Right ventricle myocardium inferior (tissue), 1 donor: ENCODE data around the gene DISC1. TPM values are rescaled to one million over a fixed set of nuclear protein-coding genes. Genes with fewer than 3 reads are reported as not detected.
A peak's percentile ranks its signal among the peaks of the same experiment; 100 is the strongest.

Experiments
- ATAC-seq: fragments of 200-7000 bp; cut with Tn5 transposase; one replicate; pipeline ENCODE4 v1.9.1; 2020; ENCODE audit warnings: mild to moderate bottlenecking, moderate library complexity
- DNase-seq: peaks from one replicate; pipeline ENCODE4 v3.0.0; 2021; ENCODE audit errors: missing footprints
- intact Hi-C: fragments of 100-400 bp; cut with DNase I; formaldehyde crosslinking; loops from one replicate; pipeline ENCODE4 v1.11.0; 2022
- total RNA-seq: library from RNA; stranded (reverse); fragmentation: NEBNext Ultra II Directional; extraction: Animal tissue kit (Norgen Biotek cat#: 25700); gene quantifications from one replicate; pipeline ENCODE4 v1.2.1, GENCODE V29; 2021
- donor health status: DM: no; HTN: yes; CAD: no; lungs with severe emphysema.

DISC1 gene
- total RNA-seq, 1 donor from 2014 or later: 3.9 TPM

DNA sequence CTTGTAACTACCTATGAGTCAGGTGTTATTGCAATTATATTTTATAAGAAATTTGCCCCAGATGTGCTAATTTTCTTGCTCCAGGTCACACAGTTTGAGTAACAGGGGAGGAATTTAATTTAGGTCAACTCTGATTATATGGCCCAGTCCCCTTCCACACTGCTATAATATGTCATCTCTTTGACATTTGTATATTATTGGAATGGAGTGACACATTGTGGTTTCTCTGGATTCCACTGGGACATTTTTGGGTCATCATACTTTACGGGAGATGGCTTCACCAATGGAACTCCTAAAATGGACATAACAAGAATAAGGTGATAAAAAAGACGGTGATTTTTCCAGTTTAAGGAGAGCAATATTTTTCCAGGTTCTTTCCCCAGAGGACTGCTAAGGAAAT, 191.2 kb downstream of the DISC1 start:
- ATAC-seq: no peak
- intact Hi-C loops: no loop called here
- no peak for DNase-seq

DNA sequence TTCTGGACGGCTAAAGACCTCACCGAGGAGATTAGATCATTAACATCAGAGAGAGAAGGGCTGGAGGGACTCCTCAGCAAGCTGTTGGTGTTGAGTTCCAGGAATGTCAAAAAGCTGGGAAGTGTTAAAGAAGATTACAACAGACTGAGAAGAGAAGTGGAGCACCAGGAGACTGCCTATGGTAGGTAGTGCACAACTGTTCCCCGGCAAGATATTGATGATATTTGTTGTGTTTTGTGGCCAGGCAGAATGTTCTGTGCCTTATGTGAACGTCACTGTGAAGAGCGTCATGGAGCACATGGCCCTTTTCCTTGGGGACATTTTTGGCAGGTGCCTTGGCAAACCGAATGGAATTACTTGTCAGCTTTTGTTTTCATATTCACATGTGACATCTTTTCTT, 191.7 kb downstream of the DISC1 start:
- ATAC-seq: peak; percentile 94
- intact Hi-C loops: no loop called here
- no peak for DNase-seq

DNA sequence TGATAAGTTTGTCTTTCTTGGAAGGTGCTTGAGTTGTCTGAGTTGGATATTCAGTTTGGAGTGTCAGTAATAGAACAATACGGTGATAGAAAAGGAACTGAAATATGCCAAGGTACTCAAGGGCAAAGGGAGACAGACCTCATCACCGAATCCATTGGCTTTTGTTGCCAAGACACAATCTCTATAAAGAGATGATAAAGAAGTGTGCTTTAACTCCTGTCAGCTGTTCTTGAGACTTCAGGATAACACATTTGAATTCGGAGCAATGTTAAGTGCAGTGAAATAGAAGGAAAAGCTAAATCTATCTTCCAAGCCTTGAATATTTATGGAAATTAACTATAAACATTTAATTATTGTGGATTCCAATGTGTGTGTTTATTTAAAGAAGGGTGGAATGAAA, 194.7 kb downstream of the DISC1 start:
- ATAC-seq (no peak), DNase-seq (no peak)
- intact Hi-C loops: no loop called here

DNA sequence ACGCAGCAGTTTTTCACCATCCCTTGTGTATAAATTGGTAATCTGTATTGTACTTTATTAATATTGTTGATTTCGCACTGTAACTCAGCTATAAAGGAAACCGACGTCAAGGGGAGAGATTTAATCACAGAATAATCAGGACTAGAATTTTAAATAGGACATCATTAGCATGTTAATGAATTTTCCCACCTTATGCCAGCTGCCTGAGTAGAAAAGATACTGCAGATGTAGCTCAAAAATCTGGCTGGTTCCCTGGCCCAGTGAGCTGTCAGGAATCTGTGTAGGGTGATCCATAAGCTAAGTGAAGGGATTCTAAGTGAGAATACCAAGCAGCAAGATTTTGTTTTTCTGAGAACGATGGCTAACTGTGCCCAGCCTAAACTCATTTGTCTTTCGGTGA, 195.5 kb downstream of the DISC1 start:
- DNase-seq (no peak), ATAC-seq (no peak)
- intact Hi-C loops: no loop called here

DNA sequence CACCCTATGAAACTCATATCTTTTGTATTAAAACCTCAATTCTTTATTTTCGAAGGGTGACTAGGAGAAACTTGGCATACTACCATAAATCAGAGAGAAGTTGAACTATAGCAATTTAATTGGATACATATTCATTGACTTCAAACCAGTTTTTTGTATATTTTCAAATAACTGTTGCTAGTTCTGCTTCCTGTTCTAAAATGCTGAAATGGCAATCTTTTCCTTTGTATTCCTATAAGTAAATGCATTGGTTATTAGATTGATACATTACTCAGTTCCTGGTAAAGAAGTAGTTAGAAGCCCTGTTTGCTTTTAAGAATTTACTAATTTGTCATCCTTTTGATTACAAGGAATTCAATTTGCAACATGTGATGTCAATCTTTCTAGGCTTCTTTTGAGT, 200.0 kb downstream of the DISC1 start:
- DNase-seq (no peak), ATAC-seq (no peak)
- intact Hi-C loops: no loop called here

DNA sequence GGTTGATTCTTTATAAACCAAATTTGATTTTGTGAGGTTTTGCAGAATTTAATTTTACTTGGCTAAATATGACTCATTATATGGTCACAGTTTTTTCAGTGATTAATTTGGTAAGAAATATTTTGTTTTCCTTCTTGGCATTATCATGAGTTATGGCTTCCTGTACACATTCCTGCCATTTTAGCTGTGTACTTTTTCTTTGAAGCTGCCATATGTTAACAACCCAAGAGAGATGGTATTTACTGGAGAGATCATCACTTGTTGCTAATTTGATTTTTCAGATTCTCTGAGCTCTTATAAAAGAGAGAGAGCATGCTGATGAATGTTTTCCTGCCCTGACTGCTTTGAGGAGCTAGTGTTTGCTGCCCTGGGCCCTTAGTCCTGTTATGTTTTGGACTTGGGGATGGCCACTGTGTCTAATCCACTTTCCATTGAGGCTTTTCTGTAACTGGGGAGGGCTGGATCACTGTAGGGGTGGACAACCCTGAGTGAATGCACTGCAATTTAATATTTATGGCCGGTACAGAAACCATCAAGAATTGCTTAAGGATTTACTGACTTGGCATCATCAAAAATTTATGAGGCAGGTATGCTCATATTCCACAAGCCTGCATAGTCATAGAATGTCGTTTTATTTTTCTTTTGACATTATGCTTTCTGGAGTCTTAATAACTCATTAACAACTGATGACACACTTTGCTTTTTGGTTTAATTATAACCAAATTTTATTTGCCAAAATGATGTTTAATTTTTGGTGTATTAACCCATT, 200.9 kb downstream of the DISC1 start:
- ATAC-seq (no peak), DNase-seq (no peak)
- intact Hi-C loops: no loop called here

DNA sequence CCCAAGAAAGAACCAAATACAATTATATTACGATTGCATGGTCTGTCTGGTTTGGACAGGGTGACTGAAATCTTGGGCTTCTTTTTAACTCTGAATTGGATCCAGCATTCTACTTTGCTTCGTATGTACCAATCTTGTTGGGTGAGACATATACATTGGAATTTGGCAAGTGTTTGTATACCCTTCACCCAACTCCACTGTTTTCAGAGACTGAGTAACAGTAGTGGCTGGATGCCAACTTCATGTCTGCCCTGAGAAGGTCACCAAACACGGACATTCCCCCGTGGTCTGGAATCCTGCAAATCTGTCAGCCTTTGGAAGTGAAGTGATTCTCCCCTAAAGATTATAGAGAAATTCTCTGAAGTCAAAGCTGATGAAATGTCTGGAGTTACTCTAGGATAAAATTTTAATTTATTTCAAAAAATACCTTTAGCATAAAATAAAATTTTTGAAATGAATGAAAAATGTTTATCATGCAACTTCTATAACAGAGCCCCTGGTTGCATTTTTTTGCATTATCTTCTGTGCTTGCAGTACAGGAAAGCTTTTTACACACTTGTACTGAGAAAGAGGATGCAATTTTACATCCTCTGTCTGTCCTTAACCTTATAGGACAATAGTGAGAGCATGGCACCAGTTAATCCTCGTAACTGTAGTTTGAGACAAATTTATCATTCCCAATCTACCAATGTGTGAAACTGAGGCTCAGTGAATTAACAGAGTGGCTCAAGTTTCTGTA, 201.8 kb downstream of the DISC1 start:
- DNase-seq: no peak
- intact Hi-C loops: no loop called here
- ATAC-seq: no peak

DNA sequence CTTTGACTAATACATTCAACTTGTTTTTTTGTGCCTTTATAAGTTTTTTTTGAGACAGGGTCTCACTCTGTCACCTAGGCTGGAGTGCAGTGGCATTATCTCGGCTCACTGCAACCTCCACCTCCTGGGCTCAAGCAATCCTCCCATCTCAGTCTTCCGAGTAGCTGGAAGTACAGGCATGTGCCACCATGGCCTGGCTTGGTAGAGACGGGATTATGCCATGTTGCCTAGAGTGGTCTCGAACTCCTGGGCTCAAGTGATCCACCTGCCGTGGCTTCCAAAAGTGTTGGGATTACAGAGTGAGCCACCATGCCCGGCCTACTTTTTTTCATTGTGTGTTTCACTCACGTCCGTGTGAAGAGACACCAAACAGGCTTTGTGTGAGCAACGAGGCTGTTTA, 202.7 kb downstream of the DISC1 start:
- ATAC-seq: no peak
- intact Hi-C loops: no loop called here
- no peak for DNase-seq

DNA sequence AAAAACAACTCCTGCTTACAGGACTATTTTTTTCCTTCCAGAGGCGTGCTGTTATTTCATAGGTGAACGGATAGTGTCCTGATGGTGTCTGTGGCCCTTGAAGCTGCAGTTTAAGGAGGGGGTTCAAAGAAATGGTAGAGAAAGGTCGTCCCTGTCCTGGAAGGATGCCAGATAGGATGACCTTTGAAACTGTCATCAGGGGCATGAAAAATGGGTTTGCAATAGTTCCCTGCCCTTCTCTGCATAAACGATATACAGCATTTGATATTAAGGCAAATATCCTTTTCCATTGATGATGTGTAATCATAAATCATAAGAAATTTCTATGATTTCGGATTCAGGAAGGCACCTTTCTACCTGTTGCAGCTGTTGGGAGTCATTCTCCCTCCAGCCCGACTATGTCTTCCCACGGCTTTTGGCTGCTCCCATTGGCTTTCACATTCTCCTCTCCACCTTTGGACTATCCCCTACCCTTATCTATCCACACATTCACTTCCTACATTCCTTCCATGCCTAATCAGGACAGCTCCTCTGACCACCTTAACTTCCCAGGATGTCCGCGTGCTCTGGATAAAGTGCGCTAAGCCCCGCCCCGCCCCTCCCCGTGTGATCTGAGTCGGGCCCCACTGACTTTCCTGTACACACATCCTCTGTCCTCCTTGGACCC, 209.8 kb downstream of the DISC1 start:
- intact Hi-C loops: no loop called here
- ATAC-seq (no peak), DNase-seq (no peak)

DNA sequence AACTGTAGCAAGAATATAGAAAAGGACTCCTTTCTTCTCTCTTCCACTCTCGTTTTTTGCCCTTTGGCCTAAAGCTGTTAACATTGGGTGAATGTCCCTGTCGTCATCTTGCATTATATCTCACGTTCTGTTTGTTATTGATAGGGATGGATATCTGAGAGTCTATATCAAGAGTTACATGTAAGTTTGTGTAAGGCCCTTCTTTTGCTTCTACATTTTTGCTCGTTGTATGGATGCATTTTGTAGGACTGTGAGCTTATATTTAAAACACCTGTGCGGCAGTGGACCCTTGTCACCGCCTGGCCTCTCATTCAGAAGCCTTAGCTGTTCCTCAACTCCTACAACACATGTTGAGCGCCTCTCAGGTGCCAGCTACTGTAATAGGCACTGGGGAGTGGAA, 211.9 kb downstream of the DISC1 start:
- DNase-seq (no peak), ATAC-seq (no peak)
- intact Hi-C loops: no loop called here

DNA sequence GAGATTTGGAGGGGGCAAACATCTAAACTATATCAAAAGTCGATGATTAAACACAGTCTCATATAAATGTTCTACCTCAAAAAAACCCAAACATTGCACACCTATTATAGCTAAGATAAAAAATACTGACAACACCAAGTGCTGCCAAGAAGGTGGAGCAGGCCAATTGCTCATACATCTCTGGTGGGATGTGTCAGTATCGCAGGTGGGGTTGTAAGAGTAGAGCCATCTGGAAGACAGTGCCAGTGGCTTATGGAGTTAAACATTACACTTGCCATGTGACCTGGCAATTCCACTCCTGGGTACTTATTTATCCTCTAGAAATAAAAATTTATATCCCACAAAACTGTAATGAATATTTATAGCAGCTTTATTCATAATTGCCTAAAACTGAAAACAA, 213.4 kb downstream of the DISC1 start:
- intact Hi-C loops: no loop called here
- no peak for ATAC-seq
- no peak for DNase-seq

DNA sequence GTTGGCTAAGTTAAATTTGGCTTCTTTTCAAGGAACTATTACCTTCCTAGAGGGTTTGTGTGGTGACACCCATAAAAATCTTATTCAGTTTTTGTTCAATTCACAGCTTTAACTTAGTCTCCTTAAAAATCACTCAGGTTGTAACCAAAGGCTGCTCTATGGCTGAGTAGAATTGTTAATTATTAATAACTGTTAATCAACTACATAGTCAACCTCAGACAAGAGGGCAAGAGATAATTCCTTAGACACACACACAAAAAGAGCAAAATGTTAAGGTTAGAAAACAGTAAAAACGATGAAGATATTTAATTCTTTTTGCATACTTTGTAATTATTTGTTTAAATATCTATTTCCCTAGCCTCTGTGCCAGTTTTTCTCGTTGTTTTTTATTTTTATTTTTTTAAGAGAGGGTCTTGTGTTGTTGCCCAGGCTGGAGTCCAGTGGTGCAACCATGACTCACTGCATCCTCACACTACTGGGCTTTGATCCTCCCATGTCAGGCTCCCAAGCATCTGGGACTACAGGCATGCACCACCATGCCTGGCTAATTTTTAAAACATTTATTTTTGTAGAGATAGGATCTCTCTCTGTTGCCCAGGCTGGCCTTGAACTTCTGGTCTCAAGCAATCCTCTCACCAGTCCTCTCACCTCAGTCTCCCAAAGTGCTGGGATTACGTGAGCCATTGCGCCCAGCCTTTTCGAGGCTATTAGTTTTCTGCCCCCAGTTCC, 215.2 kb downstream of the DISC1 start:
- ATAC-seq (no peak), DNase-seq (no peak)
- intact Hi-C loops: no loop called here

DNA sequence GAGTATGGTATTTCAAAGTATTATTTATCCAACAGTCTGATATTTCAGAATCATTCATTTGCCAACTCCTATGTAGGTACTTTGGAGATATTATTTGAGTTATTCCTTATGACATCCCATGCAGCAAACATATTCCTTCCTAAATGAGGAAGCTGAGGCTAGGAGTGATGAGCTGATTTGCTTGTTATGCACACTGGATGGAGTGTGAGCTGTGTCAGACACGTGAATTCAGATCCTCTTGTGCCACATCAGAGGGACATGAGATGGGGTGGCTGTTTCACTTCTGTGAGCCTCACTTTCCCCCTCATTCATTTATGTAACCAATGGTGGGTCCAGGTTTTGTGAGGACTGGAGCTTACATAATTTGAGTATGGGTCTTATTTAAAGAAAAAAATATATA, 215.9 kb downstream of the DISC1 start:
- ATAC-seq (no peak), DNase-seq (no peak)
- intact Hi-C loops: no loop called here

DNA sequence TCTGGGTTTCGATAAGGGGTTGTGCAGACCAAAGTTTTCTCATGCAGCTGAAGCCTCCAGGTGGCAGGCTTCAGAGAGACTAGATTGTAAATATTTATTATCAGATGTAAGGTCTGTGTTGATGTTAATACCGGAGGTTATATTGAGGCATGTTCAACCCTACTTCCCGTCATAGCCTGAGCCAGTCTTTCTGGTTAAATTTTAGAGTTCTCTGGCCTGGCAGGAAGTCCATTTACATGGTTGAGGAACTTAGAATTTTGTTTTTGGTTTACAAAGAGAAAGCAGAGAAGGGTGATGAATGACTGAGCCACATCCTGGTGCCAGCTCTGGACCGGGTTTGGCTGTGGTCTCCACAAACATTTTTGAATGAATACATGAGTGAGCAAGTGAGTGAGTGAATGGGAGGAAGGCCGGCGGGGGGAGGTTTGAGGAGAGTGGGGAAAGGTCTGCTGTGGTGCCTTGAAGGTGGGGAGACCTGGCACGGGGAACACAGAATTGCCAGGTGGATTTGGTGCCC, 218.5 kb downstream of the DISC1 start:
- intact Hi-C loops: loop anchor here (5.0 kb wide), 1 partner anchor 82 kb away; no protein-coding TSS in a partner anchor
- no peak for ATAC-seq
- DNase-seq: no peak

DNA sequence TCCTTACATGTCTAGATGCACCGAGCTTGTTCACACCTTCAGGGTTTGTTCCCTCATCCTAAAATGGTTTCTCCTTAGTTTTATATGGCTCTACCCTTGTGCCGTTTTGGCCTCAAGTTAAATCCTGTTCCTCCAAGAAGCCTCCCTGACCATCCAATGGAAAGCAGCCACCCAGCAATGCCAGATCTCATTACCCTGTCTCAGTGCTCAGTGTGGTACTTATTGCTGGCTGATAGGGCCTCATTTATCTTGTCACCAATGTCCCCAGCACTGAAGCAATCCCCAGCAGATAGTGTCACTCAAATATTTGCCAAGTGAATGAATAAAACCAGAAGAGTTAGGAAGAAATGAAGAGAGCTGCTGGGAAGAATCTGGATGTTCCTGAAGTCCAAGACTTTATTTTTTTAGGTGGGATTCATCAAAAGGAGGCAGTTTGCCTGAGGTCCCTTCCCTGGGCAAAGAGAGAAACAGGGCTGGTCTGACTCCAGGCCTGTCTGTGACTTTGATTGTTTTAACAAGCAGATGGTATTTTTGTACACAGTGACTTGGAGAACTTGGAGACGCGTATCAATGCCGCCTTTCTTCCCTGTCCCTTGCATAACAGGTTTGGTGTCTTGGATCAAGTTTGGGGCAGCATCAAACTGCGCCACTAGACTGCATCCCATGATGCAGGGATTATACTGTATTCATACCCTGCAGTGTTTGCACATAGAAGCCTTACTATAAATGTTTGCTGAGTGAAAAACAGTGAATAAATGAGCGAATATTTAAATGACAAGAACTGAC, 221.2 kb downstream of the DISC1 start:
- intact Hi-C loops: loop anchor here (1.0 to 5.0 kb wide), 2 partner anchors 79 to 772 kb away; no protein-coding TSS in a partner anchor
- peak; percentile 74 for ATAC-seq
- no peak for DNase-seq

DNA sequence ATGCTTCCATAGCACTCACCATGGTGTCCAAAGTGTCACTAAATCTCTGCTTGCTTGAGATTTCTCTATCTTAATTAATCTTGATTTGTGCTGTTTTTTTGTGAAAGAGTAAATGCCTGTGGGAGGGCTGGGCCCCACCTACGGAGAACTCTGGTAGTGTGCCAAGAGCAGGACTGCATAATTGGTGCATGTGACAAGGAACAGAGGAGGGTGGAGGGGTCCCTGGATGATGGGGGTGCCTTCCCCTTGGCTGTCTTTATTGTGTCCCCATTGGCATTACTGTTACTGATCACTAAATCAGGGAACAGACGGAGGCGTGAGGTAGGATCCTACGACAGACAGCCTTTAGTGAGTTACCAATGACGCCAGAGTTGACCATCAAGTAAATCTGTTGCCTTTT, 223.4 kb downstream of the DISC1 start:
- intact Hi-C loops: loop anchor here (2.0 to 5.0 kb wide), 2 partner anchors 77 to 469 kb away; no protein-coding TSS in a partner anchor
- DNase-seq (no peak), ATAC-seq (no peak)

DNA sequence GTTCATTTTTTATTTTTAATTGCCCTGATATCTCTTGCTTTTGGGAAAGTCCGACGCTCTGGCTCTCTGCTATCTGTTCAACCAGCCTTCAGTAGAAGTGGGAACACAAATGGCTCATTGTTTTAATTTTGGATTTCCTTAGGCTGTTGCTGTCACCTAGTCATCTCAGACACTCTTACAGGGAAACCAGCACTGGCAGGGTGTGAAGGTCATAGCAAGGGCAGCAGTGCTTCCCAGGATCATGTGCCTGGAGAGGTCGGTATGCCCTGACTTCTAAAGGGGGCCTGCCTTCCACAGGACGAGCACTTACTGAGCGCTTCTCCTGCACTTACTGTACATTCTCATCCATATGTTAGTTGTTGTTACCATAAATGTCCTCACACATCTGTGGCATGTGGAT, 224.2 kb downstream of the DISC1 start:
- intact Hi-C loops: loop anchor here (2.0 kb wide), 1 partner anchor 468 kb away; no protein-coding TSS in a partner anchor
- peak; percentile 83 for ATAC-seq
- no peak for DNase-seq

DNA sequence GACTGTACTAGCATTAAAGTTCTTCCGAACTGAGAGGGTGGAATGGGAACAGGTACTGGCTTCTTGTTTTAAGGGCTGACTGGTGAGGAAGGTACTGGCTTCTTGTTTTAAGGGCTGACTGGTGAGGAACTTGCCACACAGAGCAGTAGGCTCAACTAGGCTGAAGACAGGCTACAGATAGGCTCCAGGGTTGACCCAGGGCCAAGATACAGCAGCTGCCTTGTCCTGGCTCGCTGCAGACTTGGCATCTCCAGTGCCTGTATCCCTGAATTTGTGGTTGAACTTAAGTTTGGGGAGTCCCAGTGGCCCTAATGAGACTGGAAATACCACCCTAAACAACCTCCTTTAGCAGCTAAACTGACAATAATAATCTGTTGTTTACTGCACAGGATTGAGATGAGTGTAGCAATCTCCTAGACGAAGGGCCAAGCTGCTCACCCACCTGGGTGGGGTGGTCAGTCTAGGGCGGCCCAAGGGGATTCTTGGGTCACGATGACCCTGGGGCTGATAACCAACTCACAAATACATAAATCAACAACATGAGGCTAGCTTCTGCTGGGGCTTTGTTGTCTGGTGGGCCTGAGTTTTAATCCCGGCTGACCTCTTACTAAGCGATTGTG, 227.1 kb downstream of the DISC1 start:
- no peak for DNase-seq
- intact Hi-C loops: no loop called here
- ATAC-seq: peak; percentile 74
